Left lung (tissue), 10 donors: Measurements from ENCODE around the gene HIVEP1. TPM values are rescaled to one million over a fixed set of nuclear protein-coding genes. Genes with fewer than 3 reads are reported as not detected.

Source experiments
- ATAC-seq: fragments of 200-7000 bp; cut with Tn5 transposase; one replicate; pipeline ENCODE4 v1.9.1; 2020; ENCODE audit warnings: moderate library complexity
- DNase-seq, 4 donors: peaks; one replicate each; pipeline ENCODE4 v3.0.0-alpha.2; 2013 to 2020
- H3K27ac ChIP-seq, 2 donors: fragments of 200-600 bp; sonication (generic) in 1 of 2; one replicate each; pipeline versions ENCODE4 v1.5.0 to v1.8.0; 2020 to 2021
- H3K27me3 ChIP-seq, 2 donors: fragments of 200-600 bp; sonication (generic) in 1 of 2; one replicate each; pipeline versions ENCODE4 v1.5.0 to v1.8.0; 2020 to 2021
- H3K36me3 ChIP-seq, 2 donors: fragments of 200-600 bp; sonication (generic) in 1 of 2; one replicate each; pipeline versions ENCODE4 v1.5.0 to v1.8.0; 2020 to 2021
- H3K4me1 ChIP-seq, 2 donors: fragments of 200-600 bp; one replicate each; pipeline ENCODE4 v1.8.0; 2021
- H3K4me3 ChIP-seq, 2 donors: fragments of 200-600 bp; sonication (generic) in 1 of 2; one replicate each; pipeline versions ENCODE4 v1.5.0 to v1.8.0; 2020 to 2021; ENCODE audit warnings: mild to moderate bottlenecking in 1 of 2
- H3K9me3 ChIP-seq, 2 donors: fragments of 200-600 bp; sonication (generic) in 1 of 2; one replicate each; pipeline versions ENCODE4 v1.5.0 to v1.8.0; 2020 to 2021
- intact Hi-C, 2 donors: fragments of 100-400 bp; cut with DNase I; formaldehyde crosslinking; loops; one replicate each; pipeline versions ENCODE4 v1.11.2 to v1.14.2; 2022
- polyA plus RNA-seq, 6 donors: library from polyadenylated mRNA; unstranded; fragments of 120-200 nt; gene quantifications; one replicate each; pipeline ENCODE4 v1.2.1, GENCODE V29; 2013; ENCODE audit not compliant: insufficient read length in 6 of 6
- total RNA-seq, 2 donors: library from RNA; stranded (reverse); fragmentation: NEBNext Ultra II Directional; extraction: Animal tissue kit (Norgen Biotek cat#: 25700); gene quantifications; one replicate each; pipeline ENCODE4 v1.2.1, GENCODE V29; 2021
- TF ChIP-seq, protein P1 (sequence below), 2 donors: fragments of 200-600 bp; sonication (generic) in 1 of 2; IDR thresholded peaks; one replicate each; pipeline versions ENCODE4 v1.5.0 to v1.8.0; 2021; ENCODE audit warnings: antibody characterized with exemption in 2 of 2
- donor health status: DM: no; HTN: yes; CAD: no.
- donor health status: DM: no; HTN: no; CAD: no.

The HIVEP1 gene
- total and polyA plus RNA-seq, 8 donors: 24.1 to 35.9 (median 29.0) TPM

DNA sequence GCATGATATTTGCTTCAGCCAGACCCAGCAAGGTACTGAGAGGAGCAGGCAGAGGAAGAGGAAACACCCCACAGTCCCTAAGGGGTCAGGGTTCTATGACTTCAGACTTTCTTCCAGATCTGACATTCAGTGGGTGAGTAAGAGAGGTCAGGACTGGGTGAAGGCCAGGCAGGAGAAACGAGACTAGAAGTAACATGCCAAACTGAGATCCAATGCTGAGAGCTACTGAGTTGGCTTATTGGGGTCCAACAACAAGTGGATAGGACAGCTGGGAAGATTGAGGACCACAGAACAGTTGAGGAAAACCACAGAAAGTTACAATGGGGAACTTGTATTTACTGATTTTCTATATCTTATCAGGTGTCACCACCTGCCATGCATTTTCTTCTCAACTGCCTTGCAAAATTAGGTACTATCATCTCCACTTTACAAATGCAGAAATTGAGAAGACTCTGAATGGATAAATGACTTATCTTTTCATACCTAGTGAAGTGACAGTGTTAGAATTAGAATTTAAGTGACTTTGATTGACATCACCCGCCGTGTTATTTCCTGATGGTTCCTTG is 43.8 kb upstream of the HIVEP1 start:
- TF ChIP-seq, protein P1, sequence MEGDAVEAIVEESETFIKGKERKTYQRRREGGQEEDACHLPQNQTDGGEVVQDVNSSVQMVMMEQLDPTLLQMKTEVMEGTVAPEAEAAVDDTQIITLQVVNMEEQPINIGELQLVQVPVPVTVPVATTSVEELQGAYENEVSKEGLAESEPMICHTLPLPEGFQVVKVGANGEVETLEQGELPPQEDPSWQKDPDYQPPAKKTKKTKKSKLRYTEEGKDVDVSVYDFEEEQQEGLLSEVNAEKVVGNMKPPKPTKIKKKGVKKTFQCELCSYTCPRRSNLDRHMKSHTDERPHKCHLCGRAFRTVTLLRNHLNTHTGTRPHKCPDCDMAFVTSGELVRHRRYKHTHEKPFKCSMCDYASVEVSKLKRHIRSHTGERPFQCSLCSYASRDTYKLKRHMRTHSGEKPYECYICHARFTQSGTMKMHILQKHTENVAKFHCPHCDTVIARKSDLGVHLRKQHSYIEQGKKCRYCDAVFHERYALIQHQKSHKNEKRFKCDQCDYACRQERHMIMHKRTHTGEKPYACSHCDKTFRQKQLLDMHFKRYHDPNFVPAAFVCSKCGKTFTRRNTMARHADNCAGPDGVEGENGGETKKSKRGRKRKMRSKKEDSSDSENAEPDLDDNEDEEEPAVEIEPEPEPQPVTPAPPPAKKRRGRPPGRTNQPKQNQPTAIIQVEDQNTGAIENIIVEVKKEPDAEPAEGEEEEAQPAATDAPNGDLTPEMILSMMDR (IDR thresholded peaks at IDR 0.05): no peak
- Histone ChIP-seq H3K9me3 (no peaks in the 10 kb centered on the region), H3K27ac (peak overlapping the region; percentile 34 to 53), H3K27me3 (no peaks in the 10 kb centered on the region), H3K4me3 (no peak overlapping the region), H3K4me1 (peaks cover 5 to 7% of the 10 kb centered on the region in 2 donors), H3K36me3 (no peaks in the 10 kb centered on the region)
- no peak for ATAC-seq
- DNase-seq: no peak
- intact Hi-C loops: no loop called here

- no peaks in the 10 kb centered on the region for H3K27me3 ChIP-seq
- peaks cover 5 to 7% of the 10 kb centered on the region in 2 donors for H3K4me1 ChIP-seq
- DNase-seq (peak in 2 of 4 donors; percentile 24 to 50), ATAC-seq (peak; percentile 4)
- TF ChIP-seq, protein P1 (IDR thresholded peaks at IDR 0.05): no peak
- H3K9me3 ChIP-seq: no peaks in the 10 kb centered on the region
- no peaks in the 10 kb centered on the region for H3K36me3 ChIP-seq
- no peak overlapping the region for H3K4me3 ChIP-seq
- intact Hi-C loops: no loop called here
- H3K27ac ChIP-seq: peak overlapping the region; percentile 34 to 53
These were observed 43.0 kb upstream of the HIVEP1 start for GRCh38 chr6:11969092-11969491.

DNA sequence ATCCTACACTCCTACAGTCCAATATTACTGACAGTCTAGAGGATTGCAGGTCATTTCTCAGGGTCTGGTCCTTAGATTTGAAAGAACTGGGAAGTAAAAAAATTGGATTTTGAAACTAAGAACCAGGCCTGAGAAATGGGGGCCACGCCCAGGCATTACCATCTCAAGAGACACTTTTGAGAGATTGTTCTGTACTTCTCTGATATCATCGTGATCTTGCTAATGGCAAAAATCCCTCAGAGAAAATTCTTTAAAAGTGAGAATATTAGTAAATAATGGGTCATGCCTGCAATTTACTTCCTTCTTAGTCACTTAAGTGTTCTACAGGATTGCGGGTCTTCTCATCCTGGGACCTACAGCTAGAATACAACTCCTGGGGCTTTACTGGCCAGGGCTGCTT is 42.0 kb upstream of the HIVEP1 start:
- intact Hi-C loops: no loop called here
- Histone ChIP-seq H3K27me3 (no peaks in the 10 kb centered on the region), H3K9me3 (no peaks in the 10 kb centered on the region), H3K36me3 (no peaks in the 10 kb centered on the region), H3K4me1 (peaks cover 5 to 7% of the 10 kb centered on the region in 2 donors), H3K27ac (no peak overlapping the region), H3K4me3 (no peak overlapping the region)
- ATAC-seq (no peak), DNase-seq (no peak)
- TF ChIP-seq, protein P1 (IDR thresholded peaks at IDR 0.05): no peak

DNA sequence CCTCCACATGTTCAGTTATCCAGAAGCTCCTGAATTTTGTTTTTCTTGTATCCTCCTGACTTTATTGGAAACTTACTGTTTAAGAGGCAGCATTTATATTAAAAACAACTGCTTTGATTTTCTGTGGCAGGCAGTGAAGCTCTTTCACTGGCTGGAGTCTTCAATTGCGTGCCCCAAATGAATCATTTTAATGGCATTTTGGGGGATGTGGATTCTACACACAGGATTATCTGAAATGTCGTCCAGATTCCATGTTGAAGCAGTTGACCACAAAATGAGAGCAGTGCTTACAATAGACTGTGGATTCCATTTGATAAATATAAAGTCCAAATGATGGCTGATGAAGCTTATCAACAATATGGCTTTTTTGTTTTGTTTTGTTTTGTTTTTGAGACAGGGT is 41.0 kb upstream of the HIVEP1 start:
- intact Hi-C loops: no loop called here
- TF ChIP-seq, protein P1 (IDR thresholded peaks at IDR 0.05): no peak

DNA sequence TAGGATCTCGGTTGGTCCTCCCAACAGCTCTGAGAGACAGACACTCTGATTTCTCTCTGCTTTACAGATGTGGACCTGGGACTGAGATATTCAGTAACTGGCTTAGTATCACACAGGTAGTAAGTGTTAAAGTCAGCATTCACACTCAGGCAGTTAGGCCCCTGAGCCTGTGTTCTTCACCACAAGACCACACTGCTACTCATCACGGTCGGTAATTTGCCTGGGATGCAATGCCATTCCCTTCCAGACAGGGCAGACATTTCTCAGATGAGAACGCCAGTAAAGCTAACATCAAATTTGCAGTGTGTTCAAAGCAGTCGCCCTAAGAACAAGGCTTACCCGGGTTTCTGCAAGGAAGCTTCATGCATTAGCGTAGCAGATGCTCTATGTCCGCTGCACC is 39.8 kb upstream of the HIVEP1 start:
- H3K4me3 ChIP-seq: no peak overlapping the region
- ATAC-seq (no peak), DNase-seq (no peak)
- peaks cover 5 to 14% of the 10 kb centered on the region in 2 donors for H3K4me1 ChIP-seq
- no peak overlapping the region for H3K27ac ChIP-seq
- TF ChIP-seq, protein P1 (IDR thresholded peaks at IDR 0.05): no peak
- intact Hi-C loops: no loop called here
- no peaks in the 10 kb centered on the region for H3K27me3 ChIP-seq
- no peaks in the 10 kb centered on the region for H3K9me3 ChIP-seq
- no peaks in the 10 kb centered on the region for H3K36me3 ChIP-seq

More for the DNA sequence above, 41.0 kb upstream of the HIVEP1 start:
- no peak overlapping the region for H3K4me3 ChIP-seq
- H3K9me3 ChIP-seq: no peaks in the 10 kb centered on the region
- DNase-seq (no peak), ATAC-seq (peak; percentile 9)
- peak overlapping the region in 1 of 2 donors; percentile 60 for H3K27ac ChIP-seq
- H3K36me3 ChIP-seq: no peaks in the 10 kb centered on the region
- no peaks in the 10 kb centered on the region for H3K27me3 ChIP-seq
- H3K4me1 ChIP-seq: peaks cover 5 to 14% of the 10 kb centered on the region in 2 donors
